B cell (primary cell): Measurements from ENCODE around the gene PTPRU. TPM values are rescaled to one million over a fixed set of nuclear protein-coding genes. Genes with fewer than 3 reads are reported as not detected.

Experiments used
- ATAC-seq: fragments of 200-7000 bp; cut with Tn5 transposase; one replicate; pipeline ENCODE4 v1.10.0; 2021; ENCODE audit warnings: low read depth, mild to moderate bottlenecking, moderate number of reproducible peaks, moderate library complexity
- CTCF ChIA-PET: fragments of 350-600 bp; sonication (Branson Sonifier 250); formaldehyde crosslinking; loops from one replicate; lab custom pipeline; 2021; ENCODE audit warnings: antibody characterized with exemption, inconsistent platforms; lab: Charles Lee
- POLR2A ChIA-PET: fragments of 350-600 bp; sonication (Branson Sonifier 250); formaldehyde crosslinking; loops from one replicate; lab custom pipeline; 2021; ENCODE audit warnings: antibody characterized with exemption; lab: Charles Lee
- DNase-seq: peaks from one replicate; pipeline ENCODE4 v3.0.0; 2013
- H2AFZ ChIP-seq: 2 replicates; pipeline ENCODE4 v1.6.1; 2012; ENCODE audit warnings: mild to moderate bottlenecking, low read depth, low read length; ENCODE audit not compliant: insufficient read depth, poor library complexity, severe bottlenecking
- H3K27ac ChIP-seq, 2 donors: 1 replicate in 1 of 2; 2 replicates in 1 of 2; pipeline ENCODE4 v1.5.1; 2012 to 2013; ENCODE audit warnings: low read length in 2 of 2, mild to moderate bottlenecking in 2 of 2, moderate library complexity in 1 of 2
- H3K27me3 ChIP-seq, 4 experiments: fragments of 200-600 bp in 1 of 4; sonication (generic) in 1 of 4; replicated peaks in 1 of 4; 1 replicate in 2 of 4; 2 replicates in 2 of 4; pipeline versions ENCODE4 v1.6.1 to v1.7.0; 2013 to 2016; ENCODE audit warnings: low read length in 3 of 4, mild to moderate bottlenecking in 2 of 4, mixed read lengths in 1 of 4, moderate library complexity in 1 of 4; ENCODE audit not compliant: insufficient read depth in 4 of 4, control insufficient read depth in 3 of 4; ENCODE audit errors: control extremely low read depth in 1 of 4
- H3K36me3 ChIP-seq, 2 experiments: replicated peaks in 1 of 2; 1 replicate in 1 of 2; 2 replicates in 1 of 2; pipeline versions ENCODE4 v1.6.1 to v1.7.1; 2013; ENCODE audit warnings: low read length in 1 of 2; ENCODE audit not compliant: insufficient read depth in 2 of 2, control insufficient read depth in 1 of 2; ENCODE audit errors: control extremely low read depth in 1 of 2, extremely low read depth in 1 of 2
- H3K4me1 ChIP-seq, 2 donors: fragments of 200-600 bp in 1 of 2; sonication (generic) in 1 of 2; 1 replicate in 1 of 2; 2 replicates in 1 of 2; pipeline versions ENCODE4 v1.5.1 to v1.6.1; 2013 to 2017; ENCODE audit warnings: low read length in 2 of 2; ENCODE audit not compliant: control insufficient read depth in 2 of 2, insufficient read depth in 2 of 2
- H3K4me2 ChIP-seq: replicated peaks from 2 replicates; pipeline ENCODE3; 2012; ENCODE audit warnings: mild to moderate bottlenecking, low read depth, low read length; ENCODE audit not compliant: poor library complexity, severe bottlenecking
- H3K4me3 ChIP-seq, 5 experiments: fragments of 200-600 bp in 1 of 5; sonication (generic) in 1 of 5; 1 replicate in 3 of 5; 2 replicates in 2 of 5; pipeline versions ENCODE4 v1.5.1 to v1.7.0; 2011 to 2016; ENCODE audit warnings: low read length in 4 of 5, mild to moderate bottlenecking in 4 of 5, low read depth in 2 of 5, control low read depth in 1 of 5, moderate library complexity in 1 of 5; ENCODE audit not compliant: insufficient read depth in 1 of 5; ENCODE audit errors: control extremely low read depth in 1 of 5, extremely low read depth in 1 of 5
- H3K79me2 ChIP-seq: fragments of 200-600 bp; sonication (generic); one replicate; pipeline ENCODE4 v1.6.0; 2016; ENCODE audit warnings: low read length; ENCODE audit not compliant: control insufficient read depth, insufficient read depth
- H3K9ac ChIP-seq: fragments of 200-600 bp; sonication (generic); 2 replicates; pipeline ENCODE4 v1.6.1; 2017; ENCODE audit warnings: mild to moderate bottlenecking, low read length, moderate library complexity
- H3K9me3 ChIP-seq, 3 donors: one replicate each; pipeline versions ENCODE4 v1.6.1 to v1.7.1; 2013; ENCODE audit warnings: low read length in 2 of 3; ENCODE audit not compliant: control insufficient read depth in 2 of 3, insufficient read depth in 1 of 3; ENCODE audit errors: control extremely low read depth in 1 of 3
- H4K20me1 ChIP-seq: 2 replicates; pipeline ENCODE4 v1.6.0; 2012; ENCODE audit warnings: mild to moderate bottlenecking, low read length; ENCODE audit not compliant: insufficient read depth, control insufficient read depth, poor library complexity, severe bottlenecking
- H3K27ac Mint-ChIP-seq: one replicate; pipeline ENCODE4 v1.8.0; 2021; ENCODE audit warnings: mixed read lengths
- H3K27me3 Mint-ChIP-seq: one replicate; pipeline ENCODE4 v1.8.0; 2021; ENCODE audit warnings: mixed read lengths
- H3K4me1 Mint-ChIP-seq: one replicate; pipeline ENCODE4 v1.8.0; 2021; ENCODE audit warnings: mixed read lengths
- H3K4me3 Mint-ChIP-seq: one replicate; pipeline ENCODE4 v1.8.0; 2021; ENCODE audit warnings: mixed read lengths
- H3K9me3 Mint-ChIP-seq: one replicate; pipeline ENCODE4 v1.8.0; 2022; ENCODE audit warnings: mixed read lengths; ENCODE audit not compliant: insufficient read depth
- EZH2 ChIP-seq: IDR thresholded peaks from 2 replicates; pipeline ENCODE4 v1.6.1; 2012; ENCODE audit warnings: borderline replicate concordance, low read depth, mild to moderate bottlenecking, moderate library complexity, low read length; ENCODE audit not compliant: insufficient read depth, poor library complexity, severe bottlenecking
- WGBS: methylation state at CpG from one replicate; pipeline ENCODE4 v1.1.5; 2013; ENCODE audit warnings: missing lambda C conversion rate; ENCODE audit not compliant: insufficient coverage; 5-methylcytosine and 5-hydroxymethylcytosine counted together
- intact Hi-C: fragments of 100-400 bp; cut with micrococcal nuclease; formaldehyde crosslinking; loops from one replicate; pipeline ENCODE4 v1.10.0; 2022
- polyA plus RNA-seq: library from polyadenylated mRNA; depleted of rRNA; stranded (reverse); fragments of >200 nt; gene quantifications from 2 replicates; pipeline ENCODE4 v1.2.3, GENCODE V29; 2012
- total RNA-seq, 2 donors: library from RNA; stranded (reverse); fragments of 120-200 nt in 1 of 2; gene quantifications; 1 replicate in 1 of 2; 2 replicates in 1 of 2; pipeline versions ENCODE4 v1.2.3 to v1.2.4, GENCODE V29; 2013 to 2022
- TF ChIP-seq, protein P1 (sequence below): fragments of 200-600 bp; IDR thresholded peaks from one replicate; pipeline ENCODE4 v1.8.0; 2022; ENCODE audit warnings: antibody characterized with exemption, mild to moderate bottlenecking

Gene PTPRU
- total and polyA plus RNA-seq, 2 donors (not counting 1 experiment from before 2014, with no cell fraction given): 0.10 to 0.25 TPM

DNA sequence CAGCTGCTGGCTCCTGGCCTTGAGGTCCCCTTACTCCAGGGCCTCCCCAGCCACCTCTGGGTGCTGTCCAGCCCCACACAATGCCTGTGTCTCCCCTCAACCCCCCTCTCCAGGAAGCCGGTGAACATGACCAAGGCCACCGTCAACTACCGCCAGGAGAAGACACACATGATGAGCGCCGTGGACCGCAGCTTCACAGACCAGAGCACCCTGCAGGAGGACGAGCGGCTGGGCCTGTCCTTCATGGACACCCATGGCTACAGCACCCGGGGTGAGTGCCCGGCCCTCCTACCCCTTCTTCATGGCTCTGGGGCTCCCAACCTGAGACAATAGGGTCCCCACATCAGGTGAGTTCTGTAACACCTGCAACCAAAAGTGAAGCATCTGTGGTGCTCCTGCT is 55.4 kb downstream of the PTPRU start:
- H3K27me3 Mint-ChIP-seq: peaks cover 10% of the 10 kb centered on the region
- H3K4me1 Mint-ChIP-seq: peaks cover 1% of the 10 kb centered on the region
- intact Hi-C loops: no loop called here
- no peaks in the 10 kb centered on the region for H3K79me2 ChIP-seq
- no peak overlapping the region for H3K4me3 ChIP-seq
- no peaks in the 10 kb centered on the region for H3K9me3 ChIP-seq
- H3K27me3 ChIP-seq: peaks cover 0 to 4% (median 0%) of the 10 kb centered on the region in 4 experiments
- no peak overlapping the region for H3K4me2 ChIP-seq
- H3K4me3 Mint-ChIP-seq: no peak overlapping the region
- TF ChIP-seq EZH2: no peak
- TF ChIP-seq, protein P1, sequence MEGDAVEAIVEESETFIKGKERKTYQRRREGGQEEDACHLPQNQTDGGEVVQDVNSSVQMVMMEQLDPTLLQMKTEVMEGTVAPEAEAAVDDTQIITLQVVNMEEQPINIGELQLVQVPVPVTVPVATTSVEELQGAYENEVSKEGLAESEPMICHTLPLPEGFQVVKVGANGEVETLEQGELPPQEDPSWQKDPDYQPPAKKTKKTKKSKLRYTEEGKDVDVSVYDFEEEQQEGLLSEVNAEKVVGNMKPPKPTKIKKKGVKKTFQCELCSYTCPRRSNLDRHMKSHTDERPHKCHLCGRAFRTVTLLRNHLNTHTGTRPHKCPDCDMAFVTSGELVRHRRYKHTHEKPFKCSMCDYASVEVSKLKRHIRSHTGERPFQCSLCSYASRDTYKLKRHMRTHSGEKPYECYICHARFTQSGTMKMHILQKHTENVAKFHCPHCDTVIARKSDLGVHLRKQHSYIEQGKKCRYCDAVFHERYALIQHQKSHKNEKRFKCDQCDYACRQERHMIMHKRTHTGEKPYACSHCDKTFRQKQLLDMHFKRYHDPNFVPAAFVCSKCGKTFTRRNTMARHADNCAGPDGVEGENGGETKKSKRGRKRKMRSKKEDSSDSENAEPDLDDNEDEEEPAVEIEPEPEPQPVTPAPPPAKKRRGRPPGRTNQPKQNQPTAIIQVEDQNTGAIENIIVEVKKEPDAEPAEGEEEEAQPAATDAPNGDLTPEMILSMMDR: no peak
- DNase-seq: no peak
- no peak overlapping the region for H3K9ac ChIP-seq
- no peak overlapping the region for H2AFZ ChIP-seq
- 92% methylated on average over 10 of the region's 10 CpGs for WGBS
- H3K27ac Mint-ChIP-seq: no peak overlapping the region
- no peak overlapping the region for H3K27ac ChIP-seq
- no peaks in the 10 kb centered on the region for H4K20me1 ChIP-seq
- ChIA-PET POLR2A (no interaction called here), CTCF (no interaction called here)
- ATAC-seq: no peak
- H3K4me1 ChIP-seq: no peaks in the 10 kb centered on the region
- H3K36me3 ChIP-seq: no peaks in the 10 kb centered on the region
- H3K9me3 Mint-ChIP-seq: peaks cover 3% of the 10 kb centered on the region

DNA sequence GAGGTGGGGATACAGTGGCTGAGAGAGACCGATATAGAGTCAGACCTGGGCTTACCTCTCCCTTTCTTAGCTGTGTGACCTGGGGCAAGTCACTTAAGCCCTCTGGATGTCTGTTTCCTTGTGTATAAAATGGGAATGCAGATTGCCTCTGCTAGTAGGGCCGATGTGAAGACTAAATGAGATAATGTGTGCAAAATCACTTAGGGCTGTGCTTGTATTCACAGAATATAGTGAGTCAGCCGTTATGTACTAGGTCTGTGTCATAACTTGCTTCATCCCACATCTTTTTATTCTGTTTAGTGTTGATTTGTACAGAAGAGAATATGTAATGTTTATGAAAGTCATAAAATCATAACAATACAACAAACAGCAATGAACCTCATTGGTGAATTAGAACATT is 56.0 kb downstream of the PTPRU start:
- WGBS: 81% methylated on average over 2 of the region's 3 CpGs
- H3K4me1 Mint-ChIP-seq: no peaks in the 10 kb centered on the region
- ChIA-PET CTCF (no interaction called here), POLR2A (no interaction called here)
- no peak overlapping the region for H3K4me3 Mint-ChIP-seq
- Histone ChIP-seq H3K4me3 (no peak overlapping the region), H2AFZ (no peak overlapping the region), H3K4me2 (no peak overlapping the region), H3K36me3 (no peaks in the 10 kb centered on the region), H3K27ac (no peak overlapping the region), H4K20me1 (no peaks in the 10 kb centered on the region), H3K4me1 (no peaks in the 10 kb centered on the region), H3K9ac (no peak overlapping the region), H3K9me3 (no peaks in the 10 kb centered on the region), H3K27me3 (peaks cover 0 to 4% (median 0%) of the 10 kb centered on the region in 4 experiments), H3K79me2 (no peaks in the 10 kb centered on the region)
- ATAC-seq: no peak
- no peak overlapping the region for H3K27ac Mint-ChIP-seq
- no peak for DNase-seq
- peaks cover 11% of the 10 kb centered on the region for H3K27me3 Mint-ChIP-seq
- peaks cover 3% of the 10 kb centered on the region for H3K9me3 Mint-ChIP-seq
- intact Hi-C loops: no loop called here
- TF ChIP-seq, protein P1: no peak
- no peak for TF ChIP-seq EZH2
